ENCODE results near the gene NDUFAF8.

DNA sequence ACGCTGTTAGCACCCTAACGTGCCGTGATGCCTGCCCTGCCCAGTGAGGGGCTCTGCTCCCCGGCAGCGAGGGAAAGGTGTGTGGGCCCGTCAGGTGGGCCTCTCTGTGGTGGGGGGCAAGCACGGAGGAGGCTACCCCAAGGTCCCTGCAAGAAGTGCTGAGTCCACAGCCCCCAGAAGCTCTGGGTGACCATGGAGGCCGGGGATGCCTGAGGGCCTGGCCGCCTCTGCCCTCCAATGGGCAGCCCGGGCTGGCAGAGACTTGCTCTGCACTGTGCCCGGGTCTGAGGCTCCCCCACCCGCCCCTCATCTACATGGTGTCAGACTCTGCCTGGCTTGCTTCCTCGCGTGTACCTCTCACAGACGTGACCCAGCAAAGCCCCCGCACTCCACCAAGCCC, 43.8 kb downstream of the NDUFAF8 start:
- TF ChIP-seq PATZ1 (CRISPR knock-in tag; IDR thresholded peaks at IDR 0.05; ENCODE audit: borderline replicate concordance) (no peak), CREB5 (CRISPR knock-in tag; IDR thresholded peaks at IDR 0.05; ENCODE audit: low read depth) (no peak), TCF4 (CRISPR knock-in tag; IDR thresholded peaks at IDR 0.05; ENCODE audit: borderline replicate concordance) (no peak), TSHZ2 (CRISPR knock-in tag; IDR thresholded peaks at IDR 0.05) (no peak), ZNF8 (CRISPR knock-in tag; IDR thresholded peaks at IDR 0.05) (no peak), OSR1 (CRISPR knock-in tag; IDR thresholded peaks at IDR 0.05) (no peak), ISL1 (CRISPR knock-in tag; IDR thresholded peaks at IDR 0.05) (no peak)
- TF ChIP-seq, protein P1, sequence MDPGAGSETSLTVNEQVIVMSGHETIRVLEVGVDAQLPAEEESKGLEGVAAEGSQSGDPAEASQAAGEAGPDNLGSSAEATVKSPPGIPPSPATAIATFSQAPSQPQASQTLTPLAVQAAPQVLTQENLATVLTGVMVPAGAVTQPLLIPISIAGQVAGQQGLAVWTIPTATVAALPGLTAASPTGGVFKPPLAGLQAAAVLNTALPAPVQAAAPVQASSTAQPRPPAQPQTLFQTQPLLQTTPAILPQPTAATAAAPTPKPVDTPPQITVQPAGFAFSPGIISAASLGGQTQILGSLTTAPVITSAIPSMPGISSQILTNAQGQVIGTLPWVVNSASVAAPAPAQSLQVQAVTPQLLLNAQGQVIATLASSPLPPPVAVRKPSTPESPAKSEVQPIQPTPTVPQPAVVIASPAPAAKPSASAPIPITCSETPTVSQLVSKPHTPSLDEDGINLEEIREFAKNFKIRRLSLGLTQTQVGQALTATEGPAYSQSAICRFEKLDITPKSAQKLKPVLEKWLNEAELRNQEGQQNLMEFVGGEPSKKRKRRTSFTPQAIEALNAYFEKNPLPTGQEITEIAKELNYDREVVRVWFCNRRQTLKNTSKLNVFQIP (CRISPR knock-in tag; IDR thresholded peaks at IDR 0.05; ENCODE audit: borderline replicate concordance, low read depth): no peak

Measured in SK-N-SH treated with all-trans-retinoic acid at 6 μM for 48 hours (cell line).